HepG2 (cell line): ENCODE results near the gene VPS37D. TPM values are rescaled to one million over a fixed set of nuclear protein-coding genes. Genes with fewer than 3 reads are reported as not detected.
A peak's percentile ranks its signal among the peaks of the same experiment; 100 is the strongest.

ENCODE experiments used
- ATF3 ChIP-seq: sonication (generic); formaldehyde crosslinking; IDR thresholded peaks from 2 replicates; pipeline ENCODE4 v1.4.0; 2020; ENCODE audit warnings: missing genetic modification reagents
- GZF1 ChIP-seq: sonication (generic); formaldehyde crosslinking; IDR thresholded peaks from 2 replicates; pipeline ENCODE4 v1.5.1; 2020; ENCODE audit warnings: mild to moderate bottlenecking, missing genetic modification reagents
- HMGXB3 ChIP-seq: sonication (generic); formaldehyde crosslinking; IDR thresholded peaks from 2 replicates; pipeline ENCODE4 v1.4.0; 2020; ENCODE audit warnings: missing genetic modification reagents, borderline replicate concordance
- JARID2 ChIP-seq: sonication (generic); formaldehyde crosslinking; IDR thresholded peaks from 2 replicates; pipeline ENCODE4 v1.8.1; 2023; ENCODE audit warnings: missing genetic modification reagents, inconsistent platforms; ENCODE audit not compliant: insufficient replicate concordance
- KDM5A ChIP-seq: fragments of 200-600 bp; sonication (generic); IDR thresholded peaks from 2 replicates; pipeline ENCODE4 v1.7.0; 2018; ENCODE audit warnings: antibody characterized with exemption, mild to moderate bottlenecking, low read length, borderline replicate concordance
- MED1 ChIP-seq: sonication (generic); formaldehyde crosslinking; IDR thresholded peaks from 2 replicates; pipeline ENCODE4 v1.4.0; 2020; ENCODE audit warnings: missing genetic modification reagents
- MNT ChIP-seq: fragments of 450-650 bp; IDR thresholded peaks from 2 replicates; pipeline ENCODE4 v1.6.1; 2016
- NAIF1 ChIP-seq: sonication (generic); formaldehyde crosslinking; IDR thresholded peaks from 2 replicates; pipeline ENCODE4 v1.5.0; 2020; ENCODE audit warnings: mild to moderate bottlenecking, missing genetic modification reagents, borderline replicate concordance
- NCOA2 ChIP-seq: sonication (generic); formaldehyde crosslinking; IDR thresholded peaks from 2 replicates; pipeline ENCODE4 v1.8.0; 2022; ENCODE audit warnings: inconsistent platforms
- NR1H2 ChIP-seq: sonication (generic); formaldehyde crosslinking; IDR thresholded peaks from 2 replicates; pipeline ENCODE4 v1.8.1; 2022; ENCODE audit warnings: low read depth, missing genetic modification reagents, borderline replicate concordance
- THAP9 ChIP-seq: sonication (generic); formaldehyde crosslinking; IDR thresholded peaks from 2 replicates; pipeline ENCODE4; 2020; ENCODE audit warnings: missing genetic modification reagents, mild to moderate bottlenecking, borderline replicate concordance
- U2AF1 ChIP-seq: fragments of 200-400 bp; formaldehyde crosslinking; optimal IDR thresholded peaks from 2 replicates; pipeline ENCODE3; 2017; ENCODE audit warnings: mild to moderate bottlenecking, low read depth, low read length
- ZNF343 ChIP-seq: sonication (generic); formaldehyde crosslinking; IDR thresholded peaks from 2 replicates; pipeline ENCODE4 v1.4.0; 2020; ENCODE audit warnings: mild to moderate bottlenecking, missing genetic modification reagents
- ZNF552 ChIP-seq: sonication (generic); formaldehyde crosslinking; IDR thresholded peaks from 2 replicates; pipeline ENCODE4 v1.9.0; 2022; ENCODE audit warnings: missing genetic modification reagents, mild to moderate bottlenecking, borderline replicate concordance
- ZNF558 ChIP-seq: sonication (generic); formaldehyde crosslinking; IDR thresholded peaks from 2 replicates; pipeline ENCODE4 v1.9.0; 2022; ENCODE audit warnings: mild to moderate bottlenecking, missing genetic modification reagents, borderline replicate concordance
- ZNF746 ChIP-seq: sonication (generic); formaldehyde crosslinking; IDR thresholded peaks from 2 replicates; pipeline ENCODE4 v1.8.0; 2022; ENCODE audit warnings: mild to moderate bottlenecking, missing genetic modification reagents
- polyA plus RNA-seq, 8 experiments: library from polyadenylated mRNA; depleted of rRNA in 3 of 8; stranded (reverse) in 7 of 8; unstranded in 1 of 8; fragments of >200 nt; fragmentation: Illumina TruSeq in 4 of 8; extraction: Trizol in 4 of 8; gene quantifications; 2 replicates each; pipeline versions ENCODE4 v1.2.1 to v1.2.3, GENCODE V29; 2011 to 2016; ENCODE audit warnings: low read depth in 4 of 8, missing spikeins in 1 of 8, mixed read lengths in 1 of 8; ENCODE audit not compliant: insufficient read depth in 1 of 8
- total RNA-seq, 5 experiments: library from RNA; depleted of rRNA; stranded (reverse); fragments of >200 nt; fragmentation: Illumina TruSeq; extraction: Trizol; gene quantifications; 2 replicates each; pipeline ENCODE4 v1.2.3, GENCODE V29; 2016; ENCODE audit warnings: low read depth in 1 of 5

The VPS37D gene
- total and polyA plus RNA-seq, 2 of the 13 experiments (the other 11 are each of a cell fraction or from before 2014, with no cell fraction given), result 3.8 to 6.3 TPM

GRCh38 chr7:73667344-73668102 lies at the start of gene VPS37D (continued):
- peak; percentile 43; the same call in 1 of the 2 replicates for TF ChIP-seq MNT
- TF ChIP-seq ZNF558 (CRISPR knock-in tag), result no peak
- no peak for TF ChIP-seq THAP9
- TF ChIP-seq MED1 (CRISPR knock-in tag), result no peak; the same call in 1 of the 2 replicates
- TF ChIP-seq ATF3 (CRISPR knock-in tag), result no peak
- no peak for TF ChIP-seq KDM5A
- no peak for TF ChIP-seq NR1H2
- no peak for TF ChIP-seq ZNF552 (CRISPR knock-in tag)
- no peak for TF ChIP-seq NCOA2
- TF ChIP-seq ZNF746 (CRISPR knock-in tag), result peak; percentile 78; the same call in 1 of the 2 replicates
- TF ChIP-seq U2AF1, result no peak
- TF ChIP-seq HMGXB3 (CRISPR knock-in tag), result no peak
- TF ChIP-seq NAIF1 (CRISPR knock-in tag), result no peak
- TF ChIP-seq JARID2 (CRISPR knock-in tag), result no peak
- no peak for TF ChIP-seq GZF1 (CRISPR knock-in tag)
- no peak for TF ChIP-seq ZNF343 (CRISPR knock-in tag)
